GM12878 (cell line): ENCODE measurements around the gene OSBPL3. TPM values are rescaled to one million over a fixed set of nuclear protein-coding genes. Genes with fewer than 3 reads are reported as not detected.

Experiments used
- ATAC-seq: fragments of 200-7000 bp; cut with Tn5 transposase; 3 replicates; pipeline ENCODE4 v1.9.1; 2020; ENCODE audit warnings: mild to moderate bottlenecking, moderate library complexity
- BruUV-seq: library from RNA; stranded (reverse); fragments of 400-500 nt; replicated peaks from 2 replicates; lab custom pipeline; 2021; lab: Mats Ljungman, UMichigan
- CTCF ChIA-PET: fragments of 300-600 bp; sonication (Branson Sonifier 250); formaldehyde crosslinking; extraction: SDS; loops from one replicate; lab custom pipeline; 2021; ENCODE audit warnings: inconsistent platforms; lab: Yijun Ruan, JAX
- POLR2A ChIA-PET: fragments of 350-600 bp; formaldehyde crosslinking; extraction: SDS; loops from one replicate; lab custom pipeline; 2021; ENCODE audit warnings: inconsistent platforms; lab: Charles Lee
- RAD21 ChIA-PET: fragments of 300-600 bp; sonication (Branson Sonifier 250); formaldehyde crosslinking; loops from one replicate; lab custom pipeline; 2023; ENCODE audit warnings: antibody characterized with exemption; ENCODE audit not compliant: unreplicated experiment; lab: Charles Lee
- SMC1A ChIA-PET: fragments of 300-600 bp; sonication (Branson Sonifier 250); formaldehyde crosslinking; loops from one replicate; lab custom pipeline; 2023; ENCODE audit not compliant: unreplicated experiment, uncharacterized antibody; lab: Charles Lee
- DNase-seq: peaks from one replicate; pipeline ENCODE4 v3.0.0-alpha.2; 2011; ENCODE audit warnings: low read depth, low spot score
- FAIRE-seq: peaks from 3 replicates; lab custom pipeline; 2011; peaks lifted over from hg19 to GRCh38; lab: Jason Lieb, UNC
- H2AFZ ChIP-seq: 2 replicates; pipeline ENCODE4 v1.6.0; 2011; ENCODE audit warnings: low read depth, low read length, control low read depth; ENCODE audit not compliant: control insufficient read depth
- H3K27ac ChIP-seq: 2 replicates; pipeline ENCODE4 v1.5.1; 2011; ENCODE audit warnings: control low read depth; ENCODE audit not compliant: control insufficient read depth, insufficient read depth
- H3K27me3 ChIP-seq, 2 experiments: replicated peaks in 1 of 2; 2 replicates each; pipeline versions ENCODE4 v1.6.0 to v1.6.1; 2011; ENCODE audit warnings: low read length in 1 of 2; ENCODE audit not compliant: control insufficient read depth in 2 of 2, insufficient read depth in 2 of 2
- H3K36me3 ChIP-seq, 2 experiments: 2 replicates each; pipeline ENCODE4 v1.5.1; 2011; ENCODE audit warnings: low read length in 1 of 2; ENCODE audit not compliant: control insufficient read depth in 2 of 2, insufficient read depth in 2 of 2
- H3K4me1 ChIP-seq: 2 replicates; pipeline ENCODE4 v1.6.1; 2011; ENCODE audit warnings: mild to moderate bottlenecking, low read length, moderate library complexity, mixed read lengths; ENCODE audit not compliant: control insufficient read depth, insufficient read depth
- H3K4me2 ChIP-seq: 2 replicates; pipeline ENCODE4 v1.6.0; 2011; ENCODE audit warnings: control low read depth; ENCODE audit not compliant: control insufficient read depth, insufficient read depth
- H3K4me3 ChIP-seq: fragments of 200-600 bp; sonication (generic); 2 replicates; pipeline ENCODE4 v1.5.1; 2016
- H3K79me2 ChIP-seq: 2 replicates; pipeline ENCODE4 v1.6.0; 2011; ENCODE audit warnings: low read length; ENCODE audit not compliant: control insufficient read depth, insufficient read depth
- H3K9ac ChIP-seq: 2 replicates; pipeline ENCODE4 v1.8.0; 2011; ENCODE audit warnings: low read length, control low read depth, mixed read lengths; ENCODE audit not compliant: control insufficient read depth, insufficient read depth
- H3K9me3 ChIP-seq: replicated peaks from 3 replicates; pipeline ENCODE4 v1.5.1; 2011; ENCODE audit warnings: mild to moderate bottlenecking, low read length; ENCODE audit not compliant: control insufficient read depth, insufficient read depth
- H4K20me1 ChIP-seq: 2 replicates; pipeline ENCODE4 v1.6.0; 2011; ENCODE audit not compliant: control insufficient read depth, insufficient read depth
- ELK1 ChIP-seq: IDR thresholded peaks from 2 replicates; pipeline ENCODE4 v1.6.1; 2012; ENCODE audit warnings: low read depth, low read length, improper control_type of control experiment
- IRF4 ChIP-seq: IDR thresholded peaks from 2 replicates; pipeline ENCODE4 v1.6.1; 2011; ENCODE audit warnings: low read depth, low read length
- MXI1 ChIP-seq: fragments of 150-350 bp; IDR thresholded peaks from 2 replicates; pipeline ENCODE4 v1.6.1; 2011; ENCODE audit warnings: low read depth, mild to moderate bottlenecking, inconsistent platforms, low read length, improper control_type of control experiment
- NFIC ChIP-seq: IDR thresholded peaks from 2 replicates; pipeline ENCODE4 v1.6.1; 2012; ENCODE audit warnings: low read depth, mild to moderate bottlenecking, inconsistent platforms, low read length, moderate library complexity
- NR2C1 ChIP-seq: fragments of 450-650 bp; IDR thresholded peaks from 2 replicates; pipeline ENCODE4 v1.6.1; 2017; ENCODE audit warnings: antibody characterized with exemption, mild to moderate bottlenecking, moderate library complexity
- NRF1 ChIP-seq: conservative IDR thresholded peaks from 2 replicates; pipeline ENCODE4 v1.6.1; 2011; ENCODE audit warnings: mild to moderate bottlenecking, low read depth, low read length, improper control_type of control experiment
- PAX5 ChIP-seq: IDR thresholded peaks from 2 replicates; pipeline ENCODE4 v1.6.1; 2011; ENCODE audit warnings: low read depth, low read length, borderline replicate concordance
- PAX8 ChIP-seq: fragments of 450-650 bp; IDR thresholded peaks from 2 replicates; pipeline ENCODE4 v1.6.1; 2017; ENCODE audit warnings: mild to moderate bottlenecking, moderate library complexity
- POLR2AphosphoS5 ChIP-seq: IDR thresholded peaks from 2 replicates; pipeline ENCODE4 v1.6.1; 2011; ENCODE audit warnings: mild to moderate bottlenecking, low read length, inconsistent platforms
- RAD51 ChIP-seq: fragments of 450-650 bp; IDR thresholded peaks from 2 replicates; pipeline ENCODE4 v1.6.1; 2016; ENCODE audit warnings: moderate library complexity, mild to moderate bottlenecking, inconsistent platforms
- RBBP5 ChIP-seq: fragments of 200-600 bp; sonication (generic); conservative IDR thresholded peaks from 2 replicates; pipeline ENCODE4 v1.6.1; 2016
- SKIL ChIP-seq: fragments of 450-650 bp; IDR thresholded peaks from 2 replicates; pipeline ENCODE4 v1.6.1; 2017; ENCODE audit warnings: mild to moderate bottlenecking, low read depth, inconsistent platforms; ENCODE audit not compliant: poor library complexity, severe bottlenecking
- SMAD1 ChIP-seq: fragments of 450-650 bp; IDR thresholded peaks from 2 replicates; pipeline ENCODE4 v1.6.1; 2018; ENCODE audit warnings: mild to moderate bottlenecking, low read depth; ENCODE audit not compliant: partially characterized antibody
- SPI1 ChIP-seq: IDR thresholded peaks from 2 replicates; pipeline ENCODE4 v1.6.1; 2011; ENCODE audit warnings: low read depth, mild to moderate bottlenecking, low read length, moderate library complexity, borderline replicate concordance; ENCODE audit not compliant: insufficient read depth
- SREBF1 ChIP-seq: IDR thresholded peaks from 2 replicates; pipeline ENCODE4 v1.6.1; 2012; ENCODE audit warnings: mild to moderate bottlenecking, low read length
- SRF ChIP-seq, 2 experiments: IDR thresholded peaks; 2 replicates each; pipeline ENCODE4 v1.6.1; 2011; ENCODE audit warnings: low read depth in 2 of 2, low read length in 2 of 2, mild to moderate bottlenecking in 1 of 2, moderate library complexity in 1 of 2
- STAT1 ChIP-seq: fragments of 450-650 bp; conservative IDR thresholded peaks from 2 replicates; pipeline ENCODE4 v1.6.1; 2014; ENCODE audit warnings: antibody characterized with exemption, mild to moderate bottlenecking
- WGBS: methylation state at CpG from one replicate; pipeline ENCODE4 v1.1.6; 2016; ENCODE audit warnings: low lambda C conversion rate; ENCODE audit not compliant: insufficient replicate concordance, insufficient coverage; ENCODE audit errors: missing lambda C conversion rate; 5-methylcytosine and 5-hydroxymethylcytosine counted together
- in situ Hi-C: fragments of 300-500 bp; cut with MboI; formaldehyde crosslinking; loops from 9 replicates; pipeline ENCODE4 v1.14.3; 2018; ENCODE audit warnings: mixed read lengths
- intact Hi-C: fragments of 100-400 bp; cut with micrococcal nuclease; formaldehyde crosslinking; loops from one replicate; pipeline ENCODE4 v1.14.2; 2022; ENCODE audit not compliant: unreplicated experiment
- polyA plus RNA-seq, 11 experiments: library from polyadenylated mRNA; depleted of rRNA in 4 of 11; unstranded in 6 of 11; stranded (reverse) in 5 of 11; fragments of >200 nt; fragmentation: Nextera tagmentation in 4 of 11; fragmentation: Illumina TruSeq in 1 of 11; extraction: Ambion mirVana in 4 of 11; extraction: Trizol in 1 of 11; gene quantifications; 1 replicate in 1 of 11; 2 replicates in 10 of 11; pipeline versions ENCODE4 v1.2.1 to v1.2.3, GENCODE V29; 2011 to 2016; ENCODE audit warnings: inconsistent platforms in 2 of 11, missing spikeins in 2 of 11, low read depth in 1 of 11
- total RNA-seq, 4 experiments: library from RNA; depleted of rRNA in 3 of 4; stranded (reverse); fragments of >200 nt in 3 of 4; fragmentation: Illumina TruSeq in 1 of 4; extraction: Trizol in 1 of 4; gene quantifications; 2 replicates each; pipeline versions ENCODE4 v1.2.1 to v1.2.3, GENCODE V29; 2013 to 2021
- TF ChIP-seq, protein P1 (sequence below): fragments of 450-650 bp; IDR thresholded peaks from 2 replicates; pipeline ENCODE4 v1.6.1; 2014; ENCODE audit warnings: mild to moderate bottlenecking

The OSBPL3 gene
- total and polyA plus RNA-seq, 10 of the 15 experiments (the other 5 are each of a cell fraction or from before 2014, with no cell fraction given) = 6.1 to 46.6 (median 27.0) TPM

DNA sequence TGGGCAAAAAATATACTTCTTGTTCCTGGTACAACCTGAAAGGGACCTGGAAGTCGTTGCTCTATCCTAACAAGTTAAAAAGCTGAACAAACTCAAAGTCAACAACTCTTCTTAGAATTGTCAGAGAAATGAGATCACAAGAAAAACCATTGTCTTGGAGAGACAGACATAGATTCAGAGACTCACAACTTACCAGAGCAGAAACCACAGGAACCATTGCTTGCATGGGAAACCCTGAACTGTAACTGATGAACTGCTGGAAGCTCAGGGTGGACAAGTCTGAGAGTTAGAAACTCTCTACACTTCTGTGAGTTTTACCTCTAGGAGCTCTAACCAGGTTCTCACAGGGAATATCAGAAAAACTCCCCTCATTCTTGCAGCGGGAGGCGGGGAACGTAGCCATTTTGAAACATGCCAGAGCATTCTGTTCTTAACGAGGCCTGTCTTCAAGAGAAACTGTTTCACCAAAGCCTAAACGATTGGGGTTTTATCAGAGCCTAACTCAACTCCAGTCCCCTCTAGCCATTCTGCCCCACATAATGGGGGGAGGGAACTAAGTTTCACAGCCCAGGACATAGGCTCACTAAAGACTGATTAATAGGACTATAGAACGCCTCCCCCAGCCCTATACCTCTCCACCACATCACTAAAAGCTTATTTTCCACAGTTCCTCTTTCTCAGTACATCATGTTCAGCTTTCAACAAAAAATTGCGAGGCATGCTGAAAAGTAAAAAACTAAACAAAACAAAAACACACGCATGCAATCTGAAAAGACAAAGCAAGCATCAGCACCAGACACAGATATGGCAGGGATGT is 210.8 kb downstream of the OSBPL3 start:
- Histone ChIP-seq H3K4me3 (no peak overlapping the region; the same call in 1 of the 2 replicates), H4K20me1 (no peaks in the 10 kb centered on the region), H2AFZ (peak overlapping the region; percentile 41), H3K36me3 (no peaks in the 10 kb centered on the region), H3K4me1 (peaks cover 17% of the 10 kb centered on the region), H3K79me2 (no peaks in the 10 kb centered on the region), H3K27me3 (no peaks in the 10 kb centered on the region), H3K9ac (no peak overlapping the region), H3K27ac (no peak overlapping the region), H3K4me2 (peak overlapping the region; percentile 56; the same call in 1 of the 2 replicates), H3K9me3 (no peaks in the 10 kb centered on the region; the same call in 1 of the 3 replicates)
- intact Hi-C loops = no loop called here
- CTCF ChIA-PET = interaction anchor here (1.8 kb wide), 1 partner anchor 43 kb away, joined by 5 read pairs; no protein-coding TSS in a partner anchor
- DNase-seq (no peak), ATAC-seq (peak; percentile 83), FAIRE-seq (peak; percentile 87)
- no TSS peak for BruUV-seq
- SMC1A ChIA-PET = interaction anchor here (0.7 to 2.3 kb wide), 5 partner anchors 8 to 323 kb away, joined by 3 to 5 read pairs (median 4); no protein-coding TSS in a partner anchor
- in situ Hi-C loops = no loop called here
- 60% methylated on average over 9 of the region's 9 CpGs for WGBS
- RAD21 ChIA-PET = interaction anchor here (0.8 to 0.9 kb wide), 2 partner anchors 8 to 9 kb away, joined by 3 to 4 read pairs; no protein-coding TSS in a partner anchor
- POLR2A ChIA-PET = no interaction called here
- no peak for TF ChIP-seq SRF (IDR thresholded peaks at IDR 0.05; ENCODE audit: low read depth in 2 of 2, low read length in 2 of 2)
- TF ChIP-seq, protein P1, sequence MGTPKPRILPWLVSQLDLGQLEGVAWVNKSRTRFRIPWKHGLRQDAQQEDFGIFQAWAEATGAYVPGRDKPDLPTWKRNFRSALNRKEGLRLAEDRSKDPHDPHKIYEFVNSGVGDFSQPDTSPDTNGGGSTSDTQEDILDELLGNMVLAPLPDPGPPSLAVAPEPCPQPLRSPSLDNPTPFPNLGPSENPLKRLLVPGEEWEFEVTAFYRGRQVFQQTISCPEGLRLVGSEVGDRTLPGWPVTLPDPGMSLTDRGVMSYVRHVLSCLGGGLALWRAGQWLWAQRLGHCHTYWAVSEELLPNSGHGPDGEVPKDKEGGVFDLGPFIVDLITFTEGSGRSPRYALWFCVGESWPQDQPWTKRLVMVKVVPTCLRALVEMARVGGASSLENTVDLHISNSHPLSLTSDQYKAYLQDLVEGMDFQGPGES = no peak
- no peak for TF ChIP-seq NRF1
- no peak for TF ChIP-seq PAX8
- no peak for TF ChIP-seq NR2C1
- no peak for TF ChIP-seq MXI1
- TF ChIP-seq ELK1 = no peak
- no peak for TF ChIP-seq SKIL
- TF ChIP-seq SREBF1 = no peak
- TF ChIP-seq SPI1 = peak; percentile 90
- TF ChIP-seq RBBP5 = no peak
- TF ChIP-seq NFIC = peak; percentile 18; the same call in 1 of the 2 replicates
- TF ChIP-seq SMAD1 = no peak
- TF ChIP-seq RAD51 = no peak
- TF ChIP-seq PAX5 = peak; percentile 84
- TF ChIP-seq STAT1 = no peak
- TF ChIP-seq IRF4 = no peak
- no peak for TF ChIP-seq POLR2AphosphoS5
